Smooth muscle cell (in vitro differentiated cells): ENCODE measurements around the gene TM4SF4. TPM values are rescaled to one million over a fixed set of nuclear protein-coding genes. Genes with fewer than 3 reads are reported as not detected.

Experiments used
- polyA plus RNA-seq: library from polyadenylated mRNA; unstranded; fragments of >200 nt; fragmentation: Nextera tagmentation; extraction: Ambion mirVana; gene quantifications from 2 replicates; pipeline ENCODE4 v1.2.1, GENCODE V29; 2016
- small RNA-seq: library from RNA; depleted of rRNA; stranded (forward); fragments of <200 nt; gene quantifications from one replicate; pipeline ENCODE3, GENCODE V24; 2014
- total RNA-seq: library from RNA; depleted of rRNA; stranded (reverse); fragments of >200 nt; gene quantifications from 2 replicates; pipeline ENCODE4 v1.2.3, GENCODE V29; 2014

The TM4SF4 gene
- total and polyA plus RNA-seq, 2 experiments from 2014 or later, result 0.29 TPM; not detected in 1

Small RNA genes within 50 kb of the gene (small RNA-seq; reads per million reads assigned to genes)
- gene AC108751.2 (not detected), gene RNU6-1098P (0.08 reads per million)

Other genes starting within 250 kb of the TM4SF4 start
- gene TM4SF18, start 141.1 kb upstream of the TM4SF4 start, total RNA-seq, result 0.40 and 0.58 TPM in 2 replicates
- gene TM4SF18, start 141.1 kb upstream of the TM4SF4 start, polyA plus RNA-seq, result 0.37 and 0.86 TPM in 2 replicates
- gene TM4SF1, start 97.0 kb upstream of the TM4SF4 start, total RNA-seq, result 113 and 134 TPM in 2 replicates
- gene TM4SF1, start 97.0 kb upstream of the TM4SF4 start, polyA plus RNA-seq, result 37.5 and 83.3 TPM in 2 replicates
- gene WWTR1, start 183.3 kb downstream of the TM4SF4 start, total RNA-seq, result 54.3 and 55.6 TPM in 2 replicates
- gene WWTR1, start 183.3 kb downstream of the TM4SF4 start, polyA plus RNA-seq, result 38.4 and 43.7 TPM in 2 replicates